H1 (cell line): ENCODE data around the gene KRTAP5-6. TPM values are rescaled to one million over a fixed set of nuclear protein-coding genes. Genes with fewer than 3 reads are reported as not detected.

Experiments
- CTCF ChIA-PET: fragments of 300-600 bp; sonication (Branson Sonifier 250); formaldehyde crosslinking; loops from one replicate; lab custom pipeline; 2021; ENCODE audit not compliant: partially characterized antibody; lab: Charles Lee
- POLR2A ChIA-PET: fragments of 300-600 bp; sonication (Branson Sonifier 250); formaldehyde crosslinking; loops from one replicate; lab custom pipeline; 2021; ENCODE audit warnings: inconsistent platforms; ENCODE audit not compliant: partially characterized antibody; lab: Charles Lee
- DNase-seq, 2 experiments: peaks; one replicate each; pipeline versions ENCODE4 v3.0.0 to v3.0.0-alpha.2; 2010 to 2022; ENCODE audit warnings: low spot score in 2 of 2, low read depth in 1 of 2, mixed read lengths in 1 of 2
- FAIRE-seq: peaks from 2 replicates; lab custom pipeline; 2011; peaks lifted over from hg19 to GRCh38; lab: Jason Lieb, UNC
- H2AFZ ChIP-seq: 2 replicates; pipeline ENCODE4 v1.8.1; 2012; ENCODE audit warnings: low read length, inconsistent platforms
- H2AK5ac ChIP-seq: 2 replicates; pipeline ENCODE4 v1.6.1; 2013; ENCODE audit warnings: low read depth, low read length
- H2BK120ac ChIP-seq: replicated peaks from 2 replicates; pipeline ENCODE3; 2013; ENCODE audit warnings: low read depth, low read length, inconsistent platforms
- H2BK12ac ChIP-seq: 2 replicates; pipeline ENCODE4 v1.6.1; 2013; ENCODE audit warnings: low read depth, low read length
- H2BK15ac ChIP-seq: 2 replicates; pipeline ENCODE4 v1.6.1; 2013; ENCODE audit warnings: low read length
- H2BK20ac ChIP-seq: 2 replicates; pipeline ENCODE4 v1.6.1; 2013; ENCODE audit warnings: low read length
- H2BK5ac ChIP-seq: 2 replicates; pipeline ENCODE4 v1.6.1; 2013; ENCODE audit warnings: low read depth, low read length
- H3K14ac ChIP-seq: 2 replicates; pipeline ENCODE4 v1.6.1; 2013; ENCODE audit warnings: inconsistent platforms; ENCODE audit not compliant: insufficient read length
- H3K18ac ChIP-seq: 2 replicates; pipeline ENCODE4 v1.6.1; 2013; ENCODE audit warnings: low read length; ENCODE audit errors: extremely low read depth
- H3K23ac ChIP-seq: 2 replicates; pipeline ENCODE4 v1.6.1; 2013; ENCODE audit warnings: inconsistent platforms; ENCODE audit not compliant: insufficient read length
- H3K23me2 ChIP-seq: 2 replicates; pipeline ENCODE4 v1.6.1; 2013; ENCODE audit warnings: low read depth, low read length
- H3K27ac ChIP-seq: 2 replicates; pipeline ENCODE4 v1.6.1; 2011; ENCODE audit warnings: low read depth, low read length, inconsistent platforms
- H3K27me3 ChIP-seq, 4 experiments: replicated peaks in 1 of 4; 1 replicate in 1 of 4; 2 replicates in 3 of 4; pipeline versions ENCODE4 v1.6.1 to v1.8.1; 2011 to 2013; ENCODE audit warnings: low read length in 3 of 4, mild to moderate bottlenecking in 3 of 4, inconsistent platforms in 2 of 4, mixed read lengths in 2 of 4, moderate library complexity in 1 of 4; ENCODE audit not compliant: control insufficient read depth in 3 of 4, insufficient read depth in 3 of 4; ENCODE audit errors: extremely low read depth in 1 of 4
- H3K36me3 ChIP-seq, 4 experiments: 2 replicates each; pipeline versions ENCODE4 v1.6.1 to v1.8.1; 2011 to 2013; ENCODE audit warnings: mild to moderate bottlenecking in 4 of 4, low read length in 3 of 4, moderate library complexity in 2 of 4, control low read depth in 1 of 4, inconsistent platforms in 1 of 4; ENCODE audit not compliant: insufficient read depth in 4 of 4, control insufficient read depth in 2 of 4
- H3K4ac ChIP-seq: replicated peaks from 2 replicates; pipeline ENCODE3; 2013; ENCODE audit warnings: low read length, low read depth, mixed read lengths, inconsistent platforms; ENCODE audit not compliant: insufficient read length
- H3K4me1 ChIP-seq, 4 experiments: replicated peaks in 1 of 4; 1 replicate in 1 of 4; 2 replicates in 3 of 4; pipeline versions ENCODE4 v1.6.1 to v1.8.1; 2011 to 2013; ENCODE audit warnings: low read length in 3 of 4, inconsistent platforms in 2 of 4, mixed read lengths in 1 of 4; ENCODE audit not compliant: insufficient read depth in 4 of 4, control insufficient read depth in 3 of 4
- H3K4me2 ChIP-seq, 2 experiments: 2 replicates each; pipeline versions ENCODE4 v1.6.1 to v1.8.1; 2011 to 2013; ENCODE audit warnings: low read depth in 2 of 2, low read length in 2 of 2, control low read depth in 1 of 2, inconsistent platforms in 1 of 2, mild to moderate bottlenecking in 1 of 2; ENCODE audit not compliant: insufficient read depth in 1 of 2
- H3K4me3 ChIP-seq, 4 experiments: fragments of 200-600, 300-600 bp in 1 of 4; sonication (generic), shearing (Covaris generic), sonication (Bioruptor Twin) in 1 of 4; 2 replicates each; pipeline versions ENCODE4 v1.5.1 to v1.8.1; 2011 to 2016; ENCODE audit warnings: low read length in 4 of 4, low read depth in 3 of 4, control low read depth in 2 of 4, inconsistent platforms in 2 of 4, mild to moderate bottlenecking in 2 of 4, mixed read lengths in 1 of 4, moderate library complexity in 1 of 4; ENCODE audit not compliant: insufficient read depth in 2 of 4; ENCODE audit errors: extremely low read depth in 1 of 4
- H3K56ac ChIP-seq: replicated peaks from 2 replicates; pipeline ENCODE3; 2013; ENCODE audit warnings: low read depth, mild to moderate bottlenecking, mixed read lengths, low read length, inconsistent platforms; ENCODE audit not compliant: insufficient read length
- H3K79me1 ChIP-seq: 2 replicates; pipeline ENCODE4 v1.6.1; 2013; ENCODE audit warnings: low read depth, low read length, control low read depth
- H3K79me2 ChIP-seq, 2 experiments: 2 replicates each; pipeline versions ENCODE4 v1.6.1 to v1.8.1; 2012 to 2013; ENCODE audit warnings: low read length in 2 of 2, mild to moderate bottlenecking in 2 of 2, inconsistent platforms in 1 of 2; ENCODE audit not compliant: insufficient read depth in 2 of 2, control insufficient read depth in 1 of 2
- H3K9ac ChIP-seq, 4 experiments: replicated peaks in 1 of 4; 1 replicate in 1 of 4; 2 replicates in 3 of 4; pipeline versions ENCODE4 v1.6.1 to v1.8.1; 2011 to 2013; ENCODE audit warnings: low read depth in 3 of 4, low read length in 3 of 4, control low read depth in 2 of 4, mild to moderate bottlenecking in 2 of 4, moderate library complexity in 2 of 4, inconsistent platforms in 1 of 4; ENCODE audit errors: extremely low read depth in 1 of 4
- H3K9me3 ChIP-seq, 2 experiments: 2 replicates each; pipeline versions ENCODE4 v1.6.1 to v1.8.1; 2012 to 2013; ENCODE audit warnings: mild to moderate bottlenecking in 2 of 2, moderate library complexity in 2 of 2, control low read depth in 1 of 2, inconsistent platforms in 1 of 2, low read depth in 1 of 2, low read length in 1 of 2, mixed read lengths in 1 of 2; ENCODE audit not compliant: insufficient read depth in 2 of 2
- H4K20me1 ChIP-seq, 2 experiments: replicated peaks in 1 of 2; 2 replicates each; pipeline versions ENCODE3 to v1.8.1; 2011 to 2013; ENCODE audit warnings: inconsistent platforms in 2 of 2, low read length in 2 of 2, mild to moderate bottlenecking in 1 of 2; ENCODE audit not compliant: insufficient read depth in 2 of 2, control insufficient read depth in 1 of 2
- H4K5ac ChIP-seq: 2 replicates; pipeline ENCODE4 v1.6.1; 2013; ENCODE audit warnings: low read length, low read depth, mixed read lengths, inconsistent platforms; ENCODE audit not compliant: insufficient read length
- H4K8ac ChIP-seq: 2 replicates; pipeline ENCODE4 v1.8.0; 2013; ENCODE audit warnings: mild to moderate bottlenecking, moderate library complexity, low read length, inconsistent platforms; ENCODE audit not compliant: insufficient read depth; ENCODE audit errors: extremely low read depth
- H4K91ac ChIP-seq: replicated peaks from 2 replicates; pipeline ENCODE3; 2013; ENCODE audit warnings: low read length, mixed read lengths, inconsistent platforms; ENCODE audit not compliant: insufficient read length
- CTCF ChIP-seq, 3 experiments: IDR thresholded peaks; 1 replicate in 2 of 3; 2 replicates in 1 of 3; pipeline versions ENCODE4 v1.5.1 to v1.6.1; 2011; ENCODE audit warnings: low read length in 3 of 3, mild to moderate bottlenecking in 3 of 3, inconsistent platforms in 2 of 3, low read depth in 1 of 3, moderate library complexity in 1 of 3; ENCODE audit not compliant: insufficient read depth in 1 of 3; ENCODE audit errors: control extremely low read depth in 1 of 3
- JUN ChIP-seq: IDR thresholded peaks from 2 replicates; pipeline ENCODE4 v1.6.1; 2011; ENCODE audit warnings: low read depth, mild to moderate bottlenecking, improper control_type of control experiment, low read length
- JUND ChIP-seq: IDR thresholded peaks from 2 replicates; pipeline ENCODE4 v1.6.1; 2011; ENCODE audit warnings: mild to moderate bottlenecking, improper control_type of control experiment, low read length
- RAD21 ChIP-seq, 2 experiments: IDR thresholded peaks in 1 of 2; conservative IDR thresholded peaks in 1 of 2; 2 replicates each; pipeline ENCODE4 v1.6.1; 2011; ENCODE audit warnings: low read depth in 2 of 2, low read length in 2 of 2, improper control_type of control experiment in 1 of 2, inconsistent platforms in 1 of 2, mild to moderate bottlenecking in 1 of 2, moderate library complexity in 1 of 2
- SIRT6 ChIP-seq: IDR thresholded peaks from one replicate; pipeline ENCODE4 v1.7.1; 2012; ENCODE audit warnings: low read length, inconsistent platforms
- SIX5 ChIP-seq: IDR thresholded peaks from 2 replicates; pipeline ENCODE4 v1.6.1; 2011; ENCODE audit warnings: mild to moderate bottlenecking, low read depth, low read length
- TCF12 ChIP-seq: IDR thresholded peaks from 2 replicates; pipeline ENCODE4 v1.6.1; 2011; ENCODE audit warnings: low read depth, mild to moderate bottlenecking, low read length
- YY1 ChIP-seq: IDR thresholded peaks from 2 replicates; pipeline ENCODE4 v1.6.1; 2011; ENCODE audit warnings: low read depth, mild to moderate bottlenecking, low read length
- ZNF274 ChIP-seq: IDR thresholded peaks from 2 replicates; pipeline ENCODE4 v1.7.0; 2012; ENCODE audit warnings: low read length, borderline replicate concordance; ENCODE audit errors: extremely low read depth
- WGBS, 2 experiments: shearing (Covaris generic) in 1 of 2; methylation state at CpG; one replicate each; pipeline versions ENCODE4 v1.1.6 to v1.1.7; 2013 to 2015; ENCODE audit warnings: low lambda C conversion rate in 2 of 2, mixed read lengths in 2 of 2, inconsistent platforms in 1 of 2, low coverage in 1 of 2, missing lambda C conversion rate in 1 of 2; ENCODE audit not compliant: insufficient replicate concordance in 2 of 2, insufficient coverage in 1 of 2, insufficient read length in 1 of 2; ENCODE audit errors: extremely low coverage in 1 of 2, missing lambda C conversion rate in 1 of 2; 5-methylcytosine and 5-hydroxymethylcytosine counted together
- polyA plus RNA-seq, 7 experiments: library from polyadenylated mRNA; depleted of rRNA in 3 of 7; stranded (reverse) in 5 of 7; unstranded in 2 of 7; fragments of >200 nt in 5 of 7; fragments of 200-250 nt in 2 of 7; gene quantifications; 1 replicate in 5 of 7; 2 replicates in 1 of 7; 4 replicates in 1 of 7; pipeline versions ENCODE4 v1.2.1 to v1.2.3, GENCODE V29; 2011 to 2013; ENCODE audit warnings: missing spikeins in 2 of 7, mixed read lengths in 2 of 7
- total RNA-seq: library from RNA; stranded (reverse); fragmentation: NEBNext Ultra II Directional; extraction: Animal tissue kit (Norgen Biotek cat#: 25700); gene quantifications from 2 replicates; pipeline ENCODE4 v1.2.1, GENCODE V29; 2021

The KRTAP5-6 gene
- total and polyA plus RNA-seq, 2 of the 8 experiments (the other 6 are each of a cell fraction or from before 2014, with no cell fraction given), result not detected

GRCh38 chr11:1706634-1707400, 9.8 kb downstream of the KRTAP5-6 start:
- Histone ChIP-seq H3K9me3 (no peaks in the 10 kb centered on the region), H2BK20ac (no peak overlapping the region), H3K4ac (no peak overlapping the region), H3K56ac (no peak overlapping the region), H3K27ac (no peak overlapping the region), H3K36me3 (no peaks in the 10 kb centered on the region), H3K18ac (no peak overlapping the region), H3K9ac (no peak overlapping the region), H3K27me3 (peaks cover 0 to 5% (median 2%) of the 10 kb centered on the region in 4 experiments; a peak in 1 of 7 replicates), H2AK5ac (no peak overlapping the region), H2BK15ac (no peak overlapping the region), H3K4me1 (no peaks in the 10 kb centered on the region), H2BK12ac (no peak overlapping the region), H3K14ac (no peak overlapping the region), H2BK5ac (no peak overlapping the region), H3K4me2 (no peak overlapping the region), H4K8ac (no peak overlapping the region), H4K5ac (no peak overlapping the region), H3K23ac (no peak overlapping the region), H3K4me3 (no peak overlapping the region), H3K79me1 (no peaks in the 10 kb centered on the region), H2BK120ac (no peak overlapping the region), H3K23me2 (no peaks in the 10 kb centered on the region), H3K79me2 (no peaks in the 10 kb centered on the region), H4K91ac (no peak overlapping the region), H4K20me1 (no peaks in the 10 kb centered on the region), H2AFZ (no peak overlapping the region)
- WGBS, 2 experiments, result 75% methylated on average over 15 of the region's 17 CpGs; no CpG with 5 or more reads in 1 of the 2 experiments
- FAIRE-seq (peak; percentile 13), DNase-seq (no peak)
- ChIA-PET CTCF (interaction anchor here (0.7 to 4.4 kb wide), 12 partner anchors 9 to 449 kb away, joined by 3 to 19 read pairs (median 4); partner anchors contain the start of gene KRTAP5-6), POLR2A (no interaction called here)
- TF ChIP-seq RAD21 (IDR thresholded peaks at IDR 0.05 in 1 of 2, conservative IDR thresholded peaks at IDR 0.05 in 1 of 2; ENCODE audit: low read depth in 2 of 2, low read length in 2 of 2) (peak; percentile 81 to 83), SIX5 (no peak), SIRT6 (no peak), TCF12 (no peak), YY1 (peak; percentile 53; the same call in 1 of the 2 replicates), JUN (no peak), CTCF (IDR thresholded peaks at IDR 0.05; ENCODE audit: control extremely low read depth in 1 of 3, insufficient read depth in 1 of 3, low read depth in 1 of 3, low read length in 3 of 3) (peak; percentile 74 to 80 (median 80)), ZNF274 (no peak), JUND (0 out of 2 replicates have a peak, but pooled peaks have one; percentile 43)
